Activated T-helper 17 cell treated with anti-CD3 and anti-CD28 coated beads, Interleukin-2, amount 50 U/mL, for 72 hours (primary cell): Measurements from ENCODE around the gene U2AF1L4. TPM values are rescaled to one million over a fixed set of nuclear protein-coding genes. Genes with fewer than 3 reads are reported as not detected.

Experiments
- ATAC-seq: fragments of 150-1000 bp; cut with Tn5 transposase; replicated peaks from 2 replicates; pipeline ENCODE4 v1.10.0; 2021; ENCODE audit warnings: mild to moderate bottlenecking, moderate library complexity
- H3K27ac Mint-ChIP-seq: one replicate; pipeline ENCODE4 v1.8.0; 2022; ENCODE audit warnings: mixed read lengths
- H3K27me3 Mint-ChIP-seq: one replicate; pipeline ENCODE4 v1.8.0; 2022; ENCODE audit warnings: mixed read lengths
- H3K36me3 Mint-ChIP-seq: one replicate; pipeline ENCODE4 v1.8.0; 2022; ENCODE audit warnings: low read depth, mild to moderate bottlenecking, mixed read lengths
- H3K4me1 Mint-ChIP-seq: one replicate; pipeline ENCODE4 v1.8.0; 2022; ENCODE audit warnings: mixed read lengths
- H3K4me3 Mint-ChIP-seq: one replicate; pipeline ENCODE4 v1.8.0; 2022; ENCODE audit warnings: mild to moderate bottlenecking, mixed read lengths
- H3K9me3 Mint-ChIP-seq: one replicate; pipeline ENCODE4 v1.8.0; 2022; ENCODE audit warnings: mixed read lengths
- total RNA-seq, 2 donors: library from RNA; stranded (reverse); gene quantifications; one replicate each; pipeline ENCODE4 v1.2.3, GENCODE V29; 2022

U2AF1L4 gene
- total RNA-seq, 2 donors from 2014 or later: 17.8 to 21.6 TPM

GRCh38 chr19:35785339-35785627, 40.1 kb upstream of the U2AF1L4 start:
- no peak for ATAC-seq
- Mint-ChIP-seq H3K36me3 (no peaks in the 10 kb centered on the region), H3K4me1 (no peaks in the 10 kb centered on the region), H3K4me3 (no peak overlapping the region), H3K27me3 (no peaks in the 10 kb centered on the region), H3K9me3 (no peaks in the 10 kb centered on the region), H3K27ac (no peak overlapping the region)

- H3K4me1 Mint-ChIP-seq: no peaks in the 10 kb centered on the region
- H3K36me3 Mint-ChIP-seq: no peaks in the 10 kb centered on the region
- ATAC-seq: no peak
- H3K4me3 Mint-ChIP-seq: no peak overlapping the region
- no peak overlapping the region for H3K27ac Mint-ChIP-seq
- no peaks in the 10 kb centered on the region for H3K9me3 Mint-ChIP-seq
- H3K27me3 Mint-ChIP-seq: no peaks in the 10 kb centered on the region
These were observed 39.5 kb upstream of the U2AF1L4 start for GRCh38 chr19:35784503-35785338.

- no peaks in the 10 kb centered on the region for H3K27me3 Mint-ChIP-seq
- no peak for ATAC-seq
- H3K4me1 Mint-ChIP-seq: no peaks in the 10 kb centered on the region
- H3K9me3 Mint-ChIP-seq: no peaks in the 10 kb centered on the region
- H3K4me3 Mint-ChIP-seq: no peak overlapping the region
- no peak overlapping the region for H3K27ac Mint-ChIP-seq
- H3K36me3 Mint-ChIP-seq: no peaks in the 10 kb centered on the region
These were observed 38.5 kb upstream of the U2AF1L4 start for GRCh38 chr19:35783469-35784434.

- Mint-ChIP-seq H3K4me1 (no peaks in the 10 kb centered on the region), H3K27ac (no peak overlapping the region), H3K4me3 (no peak overlapping the region), H3K27me3 (no peaks in the 10 kb centered on the region), H3K36me3 (no peaks in the 10 kb centered on the region), H3K9me3 (no peaks in the 10 kb centered on the region)
- no peak for ATAC-seq
These were observed 37.4 kb upstream of the U2AF1L4 start for GRCh38 chr19:35782589-35782988.

- no peak for ATAC-seq
- peaks cover 2% of the 10 kb centered on the region for H3K4me1 Mint-ChIP-seq
- no peak overlapping the region for H3K27ac Mint-ChIP-seq
These were observed 36.4 kb upstream of the U2AF1L4 start for GRCh38 chr19:35781650-35782049.

GRCh38 chr19:35780717-35781116, 35.5 kb upstream of the U2AF1L4 start:
- Mint-ChIP-seq H3K4me3 (no peak overlapping the region), H3K27ac (no peak overlapping the region), H3K36me3 (no peaks in the 10 kb centered on the region), H3K9me3 (no peaks in the 10 kb centered on the region), H3K27me3 (no peaks in the 10 kb centered on the region), H3K4me1 (peaks cover 4% of the 10 kb centered on the region)
- no peak for ATAC-seq

More at GRCh38 chr19:35781650-35782049, 36.4 kb upstream of the U2AF1L4 start:
- Mint-ChIP-seq H3K9me3 (no peaks in the 10 kb centered on the region), H3K27me3 (no peaks in the 10 kb centered on the region), H3K4me3 (no peak overlapping the region), H3K36me3 (no peaks in the 10 kb centered on the region)

GRCh38 chr19:35780058-35780457, 34.8 kb upstream of the U2AF1L4 start:
- peaks cover 4% of the 10 kb centered on the region for H3K4me1 Mint-ChIP-seq
- H3K27me3 Mint-ChIP-seq: no peaks in the 10 kb centered on the region
- H3K36me3 Mint-ChIP-seq: no peaks in the 10 kb centered on the region
- H3K27ac Mint-ChIP-seq: no peak overlapping the region
- no peak overlapping the region for H3K4me3 Mint-ChIP-seq
- no peaks in the 10 kb centered on the region for H3K9me3 Mint-ChIP-seq
- ATAC-seq: no peak

GRCh38 chr19:35779033-35779432, 33.8 kb upstream of the U2AF1L4 start:
- no peak overlapping the region for H3K4me3 Mint-ChIP-seq
- H3K4me1 Mint-ChIP-seq: peaks cover 9% of the 10 kb centered on the region
- ATAC-seq: no peak
- no peaks in the 10 kb centered on the region for H3K9me3 Mint-ChIP-seq
- peak overlapping the region; percentile 25 for H3K27ac Mint-ChIP-seq
- no peaks in the 10 kb centered on the region for H3K27me3 Mint-ChIP-seq
- no peaks in the 10 kb centered on the region for H3K36me3 Mint-ChIP-seq

GRCh38 chr19:35777961-35778360, 32.7 kb upstream of the U2AF1L4 start:
- Mint-ChIP-seq H3K4me3 (no peak overlapping the region), H3K27me3 (no peaks in the 10 kb centered on the region), H3K36me3 (no peaks in the 10 kb centered on the region), H3K27ac (no peak overlapping the region), H3K9me3 (no peaks in the 10 kb centered on the region), H3K4me1 (peaks cover 9% of the 10 kb centered on the region)
- ATAC-seq: no peak

GRCh38 chr19:35777086-35777841, 32.0 kb upstream of the U2AF1L4 start:
- peaks cover 9% of the 10 kb centered on the region for H3K4me1 Mint-ChIP-seq
- no peaks in the 10 kb centered on the region for H3K9me3 Mint-ChIP-seq
- no peaks in the 10 kb centered on the region for H3K36me3 Mint-ChIP-seq
- H3K27ac Mint-ChIP-seq: no peak overlapping the region
- H3K4me3 Mint-ChIP-seq: peak overlapping the region; percentile 81
- H3K27me3 Mint-ChIP-seq: no peaks in the 10 kb centered on the region
- no peak for ATAC-seq

GRCh38 chr19:35776102-35776788, 31.0 kb upstream of the U2AF1L4 start:
- no peak for ATAC-seq
- Mint-ChIP-seq H3K27me3 (no peaks in the 10 kb centered on the region), H3K9me3 (no peaks in the 10 kb centered on the region)

GRCh38 chr19:35775298-35776101, 30.3 kb upstream of the U2AF1L4 start, which contains the start of gene ARHGAP33:
Gene ARHGAP33, plus strand, starts transcription at chr19:35775564. Its CDS starts 95 bp downstream, at chr19:35775659.
- Mint-ChIP-seq H3K9me3 (no peaks in the 10 kb centered on the region), H3K27ac (peak within 1 kb of the TSS; percentile 41), H3K36me3 (no peaks in the 10 kb centered on the region), H3K4me1 (peaks cover 9% of the 10 kb centered on the region), H3K4me3 (peak within 1 kb of the TSS; percentile 81), H3K27me3 (no peaks in the 10 kb centered on the region)
- peak; percentile 97 for ATAC-seq

More at GRCh38 chr19:35776102-35776788, 31.0 kb upstream of the U2AF1L4 start:
- peak overlapping the region; percentile 81 for H3K4me3 Mint-ChIP-seq
- H3K36me3 Mint-ChIP-seq: no peaks in the 10 kb centered on the region
- H3K4me1 Mint-ChIP-seq: peaks cover 9% of the 10 kb centered on the region
- peak overlapping the region; percentile 41 for H3K27ac Mint-ChIP-seq

GRCh38 chr19:35775046-35775297, 29.8 kb upstream of the U2AF1L4 start:
- Mint-ChIP-seq H3K27ac (no peak overlapping the region), H3K9me3 (no peaks in the 10 kb centered on the region), H3K4me1 (peaks cover 9% of the 10 kb centered on the region), H3K36me3 (no peaks in the 10 kb centered on the region), H3K4me3 (peak overlapping the region; percentile 81), H3K27me3 (no peaks in the 10 kb centered on the region)
- ATAC-seq: no peak
